Colonic mucosa (tissue), 4 donors: ENCODE results near the gene CORO2B. TPM values are rescaled to one million over a fixed set of nuclear protein-coding genes. Genes with fewer than 3 reads are reported as not detected.

Source experiments
- DNase-seq: peaks from one replicate; pipeline ENCODE4 v3.0.0-alpha.2; 2020
- H3K27ac ChIP-seq: fragments of 200-600 bp; one replicate; pipeline ENCODE4 v1.8.0; 2021
- H3K27me3 ChIP-seq: fragments of 200-600 bp; one replicate; pipeline ENCODE4 v1.8.0; 2021
- H3K36me3 ChIP-seq: fragments of 200-600 bp; one replicate; pipeline ENCODE4 v1.8.0; 2021
- H3K4me1 ChIP-seq: fragments of 200-600 bp; one replicate; pipeline ENCODE4 v1.8.0; 2021; ENCODE audit warnings: mild to moderate bottlenecking
- H3K4me3 ChIP-seq: fragments of 200-600 bp; one replicate; pipeline ENCODE4 v1.8.0; 2021
- H3K9ac ChIP-seq, 2 donors: one replicate each; pipeline ENCODE4 v1.7.0; 2013; ENCODE audit warnings: control low read depth in 2 of 2, low read depth in 2 of 2, low read length in 2 of 2
- H3K9me3 ChIP-seq: fragments of 200-600 bp; one replicate; pipeline ENCODE4 v1.8.0; 2021
- intact Hi-C: fragments of 100-400 bp; cut with DNase I; formaldehyde crosslinking; loops from one replicate; pipeline ENCODE4 v1.14.1; 2022
- total RNA-seq, 2 donors: library from RNA; stranded (reverse); fragmentation: NEBNext Ultra II Directional in 1 of 2; extraction: Animal tissue kit (Norgen Biotek cat#: 25700) in 1 of 2; gene quantifications; one replicate each; pipeline ENCODE4 v1.2.1, GENCODE V29; 2021
- TF ChIP-seq, protein P1 (sequence below): fragments of 200-600 bp; IDR thresholded peaks from one replicate; pipeline ENCODE4 v1.8.0; 2022; ENCODE audit warnings: antibody characterized with exemption, mild to moderate bottlenecking
- donor health status: healthy.
- donor health status: DM: no; HTN: no; CAD: no.
- donor health status: DM: no; HTN: no; CAD: no.

CORO2B gene
- total RNA-seq, 2 donors from 2014 or later: 0.77 to 1.2 TPM

DNA sequence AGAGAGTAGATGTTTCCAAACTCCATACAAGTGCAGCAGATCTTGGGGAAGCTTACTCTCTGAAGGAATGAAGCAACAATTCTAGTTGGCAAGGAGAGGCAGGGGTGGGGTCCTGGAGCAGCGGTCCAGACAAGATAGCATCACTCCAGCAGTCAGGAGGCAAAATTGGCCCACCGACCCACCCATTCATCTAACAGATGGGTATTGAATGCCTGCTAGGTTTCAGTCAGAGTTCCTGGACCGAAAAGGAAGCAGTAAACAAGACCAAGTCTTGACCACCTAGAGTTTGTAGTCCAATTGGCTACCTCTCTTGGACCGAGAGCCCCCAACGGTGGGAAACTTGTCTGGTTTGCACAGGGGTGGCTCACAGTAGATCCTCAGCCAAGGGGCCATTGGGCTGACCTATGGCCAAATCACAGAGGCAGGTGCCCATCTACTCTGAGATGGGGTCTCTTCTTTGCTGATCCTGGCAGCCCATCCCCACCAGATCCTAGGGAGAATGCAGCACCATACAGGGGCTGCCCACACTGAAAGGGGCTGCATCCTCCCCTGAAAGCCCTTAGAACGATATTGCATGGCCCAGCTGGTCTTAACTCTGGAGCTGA lies 74.3 kb downstream of the CORO2B start:
- intact Hi-C loops: loop anchor here (5.0 kb wide), 1 partner anchor 96 kb away; no protein-coding TSS in a partner anchor
- no peaks in the 10 kb centered on the region for H3K9me3 ChIP-seq
- no peak overlapping the region for H3K4me3 ChIP-seq
- no peaks in the 10 kb centered on the region for H3K36me3 ChIP-seq
- H3K4me1 ChIP-seq: no peaks in the 10 kb centered on the region
- no peak overlapping the region for H3K9ac ChIP-seq
- H3K27me3 ChIP-seq: no peaks in the 10 kb centered on the region
- DNase-seq: no peak
- TF ChIP-seq, protein P1, sequence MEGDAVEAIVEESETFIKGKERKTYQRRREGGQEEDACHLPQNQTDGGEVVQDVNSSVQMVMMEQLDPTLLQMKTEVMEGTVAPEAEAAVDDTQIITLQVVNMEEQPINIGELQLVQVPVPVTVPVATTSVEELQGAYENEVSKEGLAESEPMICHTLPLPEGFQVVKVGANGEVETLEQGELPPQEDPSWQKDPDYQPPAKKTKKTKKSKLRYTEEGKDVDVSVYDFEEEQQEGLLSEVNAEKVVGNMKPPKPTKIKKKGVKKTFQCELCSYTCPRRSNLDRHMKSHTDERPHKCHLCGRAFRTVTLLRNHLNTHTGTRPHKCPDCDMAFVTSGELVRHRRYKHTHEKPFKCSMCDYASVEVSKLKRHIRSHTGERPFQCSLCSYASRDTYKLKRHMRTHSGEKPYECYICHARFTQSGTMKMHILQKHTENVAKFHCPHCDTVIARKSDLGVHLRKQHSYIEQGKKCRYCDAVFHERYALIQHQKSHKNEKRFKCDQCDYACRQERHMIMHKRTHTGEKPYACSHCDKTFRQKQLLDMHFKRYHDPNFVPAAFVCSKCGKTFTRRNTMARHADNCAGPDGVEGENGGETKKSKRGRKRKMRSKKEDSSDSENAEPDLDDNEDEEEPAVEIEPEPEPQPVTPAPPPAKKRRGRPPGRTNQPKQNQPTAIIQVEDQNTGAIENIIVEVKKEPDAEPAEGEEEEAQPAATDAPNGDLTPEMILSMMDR: no peak
- H3K27ac ChIP-seq: no peak overlapping the region

DNA sequence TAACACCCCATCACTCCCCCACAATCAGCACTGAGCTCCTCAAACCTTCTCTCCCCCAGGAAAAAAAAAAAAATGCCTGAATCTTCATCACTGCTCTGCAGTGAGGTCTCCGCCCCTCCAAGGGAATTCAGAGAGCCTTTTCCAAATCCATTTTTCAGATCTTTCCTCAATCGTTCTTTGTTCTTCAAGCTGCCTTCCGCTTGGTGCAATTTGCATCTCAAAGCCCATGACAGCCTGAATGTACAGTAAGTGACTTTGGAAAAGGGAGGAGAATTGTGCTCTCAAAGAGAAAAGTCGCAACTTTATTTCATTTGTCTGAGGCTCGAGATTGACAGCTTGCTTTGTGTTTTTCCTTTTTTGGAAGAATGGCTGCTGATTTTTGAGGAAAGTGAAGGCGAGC lies 75.0 kb downstream of the CORO2B start:
- Histone ChIP-seq H3K4me1 (no peaks in the 10 kb centered on the region), H3K9me3 (no peaks in the 10 kb centered on the region), H3K36me3 (no peaks in the 10 kb centered on the region), H3K27ac (no peak overlapping the region), H3K27me3 (no peaks in the 10 kb centered on the region), H3K4me3 (no peak overlapping the region), H3K9ac (no peak overlapping the region)
- DNase-seq: no peak
- TF ChIP-seq, protein P1: no peak
- intact Hi-C loops: loop anchor here (5.0 kb wide), 1 partner anchor 96 kb away; no protein-coding TSS in a partner anchor

DNA sequence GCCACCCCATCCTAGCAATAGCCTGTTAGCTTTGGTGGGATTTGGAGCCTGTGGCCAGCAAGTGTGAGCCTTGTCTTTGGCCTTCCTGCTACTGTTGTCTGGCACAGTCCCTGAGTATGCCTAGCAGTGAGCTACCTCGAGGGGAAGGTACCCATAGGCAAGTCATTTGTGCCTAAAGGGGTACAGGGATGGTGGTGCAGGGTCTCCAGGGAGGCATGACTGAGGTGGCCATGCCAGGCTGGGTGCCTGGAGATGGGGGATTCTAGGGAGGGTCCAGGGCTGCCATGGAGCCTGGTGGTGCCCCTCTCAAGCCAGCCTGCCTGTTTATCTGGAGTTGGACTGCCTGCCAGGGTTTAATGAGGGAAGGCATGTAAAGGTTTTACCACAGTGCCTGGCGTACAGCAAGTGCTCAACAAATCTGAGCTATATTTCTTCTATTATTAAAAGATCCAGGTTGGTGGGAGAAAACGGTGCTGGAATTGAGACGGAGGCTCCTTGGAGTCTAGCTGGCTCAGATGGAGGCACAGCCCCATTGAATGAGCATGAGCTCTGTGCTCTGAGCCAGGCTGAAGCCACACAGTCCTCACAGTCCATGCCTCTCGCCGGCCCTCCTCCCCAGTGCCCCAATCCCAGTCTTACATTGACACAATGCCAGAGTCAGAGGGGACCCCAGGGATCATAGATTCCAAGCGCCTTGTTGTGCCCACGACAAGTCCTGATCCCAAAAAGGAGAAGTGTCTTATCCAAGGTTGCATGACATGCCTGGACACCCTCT lies 76.2 kb downstream of the CORO2B start:
- Histone ChIP-seq H3K9me3 (no peaks in the 10 kb centered on the region), H3K27me3 (no peaks in the 10 kb centered on the region), H3K4me1 (no peaks in the 10 kb centered on the region), H3K9ac (no peak overlapping the region), H3K4me3 (no peak overlapping the region), H3K36me3 (no peaks in the 10 kb centered on the region), H3K27ac (no peak overlapping the region)
- intact Hi-C loops: loop anchor here (5.0 kb wide), 1 partner anchor 98 kb away; no protein-coding TSS in a partner anchor
- TF ChIP-seq, protein P1: no peak
- DNase-seq: no peak

DNA sequence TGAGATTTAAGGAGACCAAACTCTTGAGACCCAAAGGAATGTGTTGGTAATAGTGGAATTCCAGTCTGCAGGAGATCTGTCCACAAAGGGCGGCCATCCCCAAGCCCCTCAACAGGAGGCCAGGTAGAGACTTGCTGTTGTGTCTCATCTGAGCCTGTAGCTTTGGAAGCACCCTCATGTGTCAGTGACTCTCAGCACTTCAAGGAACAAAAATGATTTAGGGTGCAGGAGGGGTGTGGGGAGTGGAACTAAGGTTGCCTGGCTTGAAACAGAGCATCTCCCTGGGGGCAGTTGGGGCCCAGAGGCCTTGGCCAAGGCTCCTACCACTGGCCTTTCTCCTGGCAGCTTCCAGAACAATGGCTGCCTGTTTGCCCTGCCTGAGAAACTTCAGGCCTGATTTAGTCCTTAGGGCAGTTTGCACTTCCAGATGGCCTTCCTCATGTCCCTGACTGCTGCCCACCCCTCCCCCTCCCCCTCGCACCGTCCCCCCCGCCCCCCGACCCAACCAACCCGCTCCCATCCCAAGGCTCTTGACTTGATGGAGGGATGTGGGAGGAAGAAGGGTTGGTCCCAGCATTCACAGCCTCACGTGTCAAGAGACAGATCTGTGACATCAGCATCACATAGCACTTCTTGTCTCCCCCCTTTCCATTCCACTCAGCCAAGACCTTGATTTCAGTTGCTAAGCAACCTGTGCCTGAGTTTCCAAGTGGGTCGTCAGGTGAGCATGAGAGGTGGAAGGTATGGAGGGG lies 77.1 kb downstream of the CORO2B start:
- TF ChIP-seq, protein P1: no peak
- intact Hi-C loops: no loop called here
- H3K4me1 ChIP-seq: no peaks in the 10 kb centered on the region
- no peak overlapping the region for H3K4me3 ChIP-seq
- no peaks in the 10 kb centered on the region for H3K27me3 ChIP-seq
- no peak overlapping the region for H3K9ac ChIP-seq
- no peaks in the 10 kb centered on the region for H3K36me3 ChIP-seq
- DNase-seq: no peak
- H3K9me3 ChIP-seq: no peaks in the 10 kb centered on the region
- no peak overlapping the region for H3K27ac ChIP-seq

DNA sequence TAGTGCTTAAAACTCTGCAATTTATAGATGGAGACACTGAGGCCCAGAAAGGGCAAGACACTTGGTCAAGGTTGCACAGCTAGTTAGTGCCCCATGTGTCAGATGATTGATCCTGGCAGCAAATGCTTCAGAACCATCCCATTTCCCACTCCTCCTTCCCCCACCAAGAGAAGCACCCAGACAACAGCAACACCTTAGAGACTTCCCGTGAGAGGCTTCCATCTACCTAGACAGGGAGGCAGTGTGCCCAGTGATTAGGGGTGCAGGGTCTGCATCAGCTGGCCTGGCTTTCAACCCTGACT lies 77.6 kb downstream of the CORO2B start:
- TF ChIP-seq, protein P1: no peak
- no peak overlapping the region for H3K27ac ChIP-seq
- no peaks in the 10 kb centered on the region for H3K36me3 ChIP-seq
- intact Hi-C loops: no loop called here
- no peak for DNase-seq
- H3K4me3 ChIP-seq: no peak overlapping the region
- H3K9ac ChIP-seq: no peak overlapping the region
- no peaks in the 10 kb centered on the region for H3K9me3 ChIP-seq
- H3K27me3 ChIP-seq: no peaks in the 10 kb centered on the region
- H3K4me1 ChIP-seq: no peaks in the 10 kb centered on the region
